HEK293 (cell line): ENCODE results near the gene VDAC1.
A peak's percentile ranks its signal among the peaks of the same experiment; 100 is the strongest.

ENCODE experiments used
- AEBP2 ChIP-seq: fragments of 450-650 bp; formaldehyde crosslinking; IDR thresholded peaks from 2 replicates; pipeline ENCODE4 v1.5.1; 2016; ENCODE audit warnings: missing biosample characterization, missing genetic modification characterization, borderline replicate concordance
- CTCF ChIP-seq: fragments of 450-650 bp; formaldehyde crosslinking; IDR thresholded peaks from 2 replicates; pipeline ENCODE4 v1.5.1; 2016; ENCODE audit warnings: missing biosample characterization, missing genetic modification characterization
- KLF16 ChIP-seq: fragments of 450-650 bp; formaldehyde crosslinking; IDR thresholded peaks from 2 replicates; pipeline ENCODE4 v1.5.1; 2017; ENCODE audit warnings: missing biosample characterization, missing genetic modification characterization
- PBX3 ChIP-seq: sonication (generic); formaldehyde crosslinking; IDR thresholded peaks from 2 replicates; pipeline ENCODE4 v1.8.1; 2022; ENCODE audit warnings: mild to moderate bottlenecking, moderate library complexity, missing genetic modification reagents
- SP2 ChIP-seq: fragments of 450-650 bp; formaldehyde crosslinking; IDR thresholded peaks from 2 replicates; pipeline ENCODE4 v1.5.1; 2016; ENCODE audit warnings: missing biosample characterization, missing genetic modification characterization
- SP3 ChIP-seq: fragments of 450-650 bp; formaldehyde crosslinking; IDR thresholded peaks from 2 replicates; pipeline ENCODE4 v1.5.1; 2016; ENCODE audit warnings: missing biosample characterization, missing genetic modification characterization
- ZBTB10 ChIP-seq: fragments of 450-650 bp; formaldehyde crosslinking; IDR thresholded peaks from 2 replicates; pipeline ENCODE4 v1.5.1; 2016; ENCODE audit warnings: missing biosample characterization, missing genetic modification characterization
- ZBTB21 ChIP-seq: fragments of 450-650 bp; formaldehyde crosslinking; IDR thresholded peaks from 2 replicates; pipeline ENCODE4 v1.5.1; 2017; ENCODE audit warnings: missing biosample characterization, missing genetic modification characterization
- ZBTB26 ChIP-seq: fragments of 450-650 bp; formaldehyde crosslinking; optimal IDR thresholded peaks from 2 replicates; pipeline ENCODE3; 2016; ENCODE audit warnings: missing biosample characterization, mild to moderate bottlenecking, missing genetic modification characterization
- ZBTB7A ChIP-seq: fragments of 450-650 bp; formaldehyde crosslinking; IDR thresholded peaks from 2 replicates; pipeline ENCODE4 v1.5.1; 2016; ENCODE audit warnings: low read depth, missing biosample characterization, missing genetic modification characterization
- ZBTB8A ChIP-seq: fragments of 450-650 bp; formaldehyde crosslinking; IDR thresholded peaks from 2 replicates; pipeline ENCODE4 v1.5.1; 2016; ENCODE audit warnings: missing biosample characterization, missing genetic modification characterization
- ZNF112 ChIP-seq: fragments of 450-650 bp; formaldehyde crosslinking; IDR thresholded peaks from 2 replicates; pipeline ENCODE4 v1.5.0; 2017; ENCODE audit warnings: missing biosample characterization, missing genetic modification characterization
- ZNF146 ChIP-seq: fragments of 450-650 bp; formaldehyde crosslinking; IDR thresholded peaks from 2 replicates; pipeline ENCODE4 v1.5.1; 2016; ENCODE audit warnings: missing biosample characterization, missing genetic modification characterization
- ZNF169 ChIP-seq: fragments of 450-650 bp; formaldehyde crosslinking; IDR thresholded peaks from 2 replicates; pipeline ENCODE4 v1.5.1; 2016; ENCODE audit warnings: missing biosample characterization, missing genetic modification characterization
- ZNF223 ChIP-seq: fragments of 450-650 bp; formaldehyde crosslinking; IDR thresholded peaks from 2 replicates; pipeline ENCODE4 v1.5.1; 2016; ENCODE audit warnings: missing biosample characterization, missing genetic modification characterization
- ZNF248 ChIP-seq: fragments of 450-650 bp; formaldehyde crosslinking; IDR thresholded peaks from 2 replicates; pipeline ENCODE4 v1.5.1; 2017; ENCODE audit warnings: missing biosample characterization, missing genetic modification characterization
- ZNF302 ChIP-seq: fragments of 450-650 bp; formaldehyde crosslinking; IDR thresholded peaks from 2 replicates; pipeline ENCODE4 v1.5.1; 2016; ENCODE audit warnings: missing biosample characterization, missing genetic modification characterization, low read depth
- ZNF324 ChIP-seq: fragments of 450-650 bp; formaldehyde crosslinking; IDR thresholded peaks from 2 replicates; pipeline ENCODE4 v1.5.1; 2016; ENCODE audit warnings: missing biosample characterization, missing genetic modification characterization
- ZNF398 ChIP-seq: fragments of 450-650 bp; formaldehyde crosslinking; IDR thresholded peaks from 2 replicates; pipeline ENCODE4 v1.5.1; 2017; ENCODE audit warnings: missing biosample characterization, missing genetic modification characterization
- ZNF488 ChIP-seq: fragments of 450-650 bp; formaldehyde crosslinking; IDR thresholded peaks from 2 replicates; pipeline ENCODE4 v1.5.1; 2016; ENCODE audit warnings: missing biosample characterization, missing genetic modification characterization
- ZNF610 ChIP-seq: fragments of 450-650 bp; formaldehyde crosslinking; IDR thresholded peaks from 2 replicates; pipeline ENCODE4 v1.5.1; 2016; ENCODE audit warnings: missing biosample characterization, missing genetic modification characterization, borderline replicate concordance
- ZSCAN5A ChIP-seq: fragments of 450-650 bp; formaldehyde crosslinking; IDR thresholded peaks from 2 replicates; pipeline ENCODE4 v1.5.1; 2016; ENCODE audit warnings: missing biosample characterization, missing genetic modification characterization

VDAC1 gene

GRCh38 chr5:134004626-134005416, at the start of gene VDAC1 (continued):
- TF ChIP-seq PBX3 (CRISPR knock-in tag): 0 out of 2 replicates have a peak, but pooled peaks have one; percentile 38
- no peak for TF ChIP-seq ZNF112
- no peak for TF ChIP-seq AEBP2 (tag by site-specific recombination)
- peak; percentile 23; the same call in 1 of the 2 replicates for TF ChIP-seq CTCF (tag by site-specific recombination)
- TF ChIP-seq ZBTB21 (tag by site-specific recombination): peak; percentile 43; the same call in 1 of the 2 replicates
- peak; percentile 45 for TF ChIP-seq SP2
- 0 out of 2 replicates have a peak, but pooled peaks have one; percentile 48 for TF ChIP-seq ZNF223
- TF ChIP-seq ZNF169: no peak
- TF ChIP-seq ZNF248 (tag by site-specific recombination): no peak
- peak; percentile 63 for TF ChIP-seq SP3 (tag by site-specific recombination)
- TF ChIP-seq ZSCAN5A (tag by site-specific recombination): peak; percentile 60; the same call in 1 of the 2 replicates
- TF ChIP-seq ZNF146 (tag by site-specific recombination): no peak
- peak; percentile 71; the same call in 1 of the 2 replicates for TF ChIP-seq ZNF610 (tag by site-specific recombination)
- TF ChIP-seq ZBTB26 (tag by site-specific recombination): peak; percentile 96
- TF ChIP-seq ZNF398: no peak; the same call in 1 of the 2 replicates
- TF ChIP-seq ZNF324 (tag by site-specific recombination): peak; percentile 67; the same call in 1 of the 2 replicates
- TF ChIP-seq ZBTB8A (tag by site-specific recombination): peak; percentile 82
- TF ChIP-seq ZBTB10 (tag by site-specific recombination): peak; percentile 79
- TF ChIP-seq ZNF302 (tag by site-specific recombination): no peak
- TF ChIP-seq ZNF488: no peak
- TF ChIP-seq KLF16 (tag by site-specific recombination): peak; percentile 87
- peak; percentile 81 for TF ChIP-seq ZBTB7A (tag by site-specific recombination)
